H9 (cell line): ENCODE data around the gene TBCC. TPM values are rescaled to one million over a fixed set of nuclear protein-coding genes. Genes with fewer than 3 reads are reported as not detected.
A peak's percentile ranks its signal among the peaks of the same experiment; 100 is the strongest.

Experiments
- DNase-seq: peaks from one replicate; pipeline ENCODE4 v3.0.0-alpha.2; 2017
- H2AFZ ChIP-seq: one replicate; pipeline ENCODE4 v1.6.1; 2013; ENCODE audit warnings: mild to moderate bottlenecking, low read length, control low read depth, moderate library complexity
- H2AK5ac ChIP-seq: 2 replicates; pipeline ENCODE4 v1.6.1; 2013; ENCODE audit warnings: low read length, control low read depth, mixed read lengths; ENCODE audit not compliant: insufficient read length
- H2BK120ac ChIP-seq: one replicate; pipeline ENCODE4 v1.6.1; 2013; ENCODE audit warnings: low read depth, mild to moderate bottlenecking, low read length, control low read depth, inconsistent platforms; ENCODE audit not compliant: poor library complexity, severe bottlenecking
- H2BK12ac ChIP-seq: 2 replicates; pipeline ENCODE4 v1.6.1; 2013; ENCODE audit warnings: low read length, control low read depth, mixed read lengths, low read depth; ENCODE audit not compliant: insufficient read length
- H2BK15ac ChIP-seq: 2 replicates; pipeline ENCODE4 v1.6.1; 2013; ENCODE audit warnings: low read depth, low read length, control low read depth
- H2BK20ac ChIP-seq: one replicate; pipeline ENCODE4 v1.6.1; 2013; ENCODE audit warnings: low read depth, mild to moderate bottlenecking, low read length, control low read depth, inconsistent platforms; ENCODE audit not compliant: poor library complexity, severe bottlenecking
- H2BK5ac ChIP-seq: 2 replicates; pipeline ENCODE4 v1.6.1; 2013; ENCODE audit warnings: low read length, control low read depth, mixed read lengths; ENCODE audit not compliant: insufficient read length
- H3K14ac ChIP-seq: 2 replicates; pipeline ENCODE4 v1.6.1; 2013; ENCODE audit warnings: low read length, control low read depth; ENCODE audit not compliant: insufficient read depth
- H3K18ac ChIP-seq: 2 replicates; pipeline ENCODE4 v1.6.1; 2013; ENCODE audit warnings: low read depth, mild to moderate bottlenecking, mixed read lengths, low read length, control low read depth; ENCODE audit not compliant: insufficient read length
- H3K23ac ChIP-seq: 2 replicates; pipeline ENCODE4 v1.6.1; 2013; ENCODE audit warnings: low read length, control low read depth, mixed read lengths, low read depth; ENCODE audit not compliant: insufficient read length
- H3K23me2 ChIP-seq: 2 replicates; pipeline ENCODE4 v1.6.1; 2013; ENCODE audit warnings: low read depth, mild to moderate bottlenecking, mixed read lengths, low read length, control low read depth; ENCODE audit not compliant: insufficient read length, poor library complexity, severe bottlenecking
- H3K27ac ChIP-seq: 2 replicates; pipeline ENCODE4 v1.5.1; 2013; ENCODE audit warnings: low read length, control low read depth, mixed read lengths, low read depth; ENCODE audit not compliant: insufficient read length
- H3K27me3 ChIP-seq: 2 replicates; pipeline ENCODE4 v1.6.1; 2013; ENCODE audit warnings: low read length, control low read depth, inconsistent platforms; ENCODE audit not compliant: insufficient read depth
- H3K4ac ChIP-seq: 2 replicates; pipeline ENCODE4 v1.6.1; 2013; ENCODE audit warnings: low read depth, mild to moderate bottlenecking, control low read depth, inconsistent platforms, low read length, moderate library complexity
- H3K4me1 ChIP-seq: 2 replicates; pipeline ENCODE4 v1.6.1; 2013; ENCODE audit warnings: low read length, control low read depth, inconsistent platforms; ENCODE audit not compliant: insufficient read depth
- H3K4me2 ChIP-seq: 2 replicates; pipeline ENCODE4 v1.6.1; 2013; ENCODE audit warnings: low read length, control low read depth, mixed read lengths; ENCODE audit not compliant: insufficient read length, insufficient read depth
- H3K56ac ChIP-seq: 2 replicates; pipeline ENCODE4 v1.6.1; 2013; ENCODE audit warnings: low read depth, mild to moderate bottlenecking, mixed read lengths, low read length, control low read depth; ENCODE audit not compliant: insufficient read length
- H3K79me1 ChIP-seq: 2 replicates; pipeline ENCODE4 v1.6.1; 2013; ENCODE audit warnings: low read depth, mild to moderate bottlenecking, moderate library complexity, low read length, control low read depth, inconsistent platforms; ENCODE audit not compliant: insufficient read depth, poor library complexity, severe bottlenecking
- H3K79me2 ChIP-seq: 2 replicates; pipeline ENCODE4 v1.6.1; 2013; ENCODE audit warnings: low read length, control low read depth, inconsistent platforms; ENCODE audit not compliant: insufficient read depth
- H3K9ac ChIP-seq: 2 replicates; pipeline ENCODE4 v1.6.1; 2013; ENCODE audit warnings: low read length, control low read depth, mixed read lengths; ENCODE audit not compliant: insufficient read length; ENCODE audit errors: extremely low read depth
- H3K9me3 ChIP-seq: one replicate; pipeline ENCODE4 v1.6.1; 2013; ENCODE audit warnings: low read depth, low read length, inconsistent platforms; ENCODE audit not compliant: control insufficient read depth
- H3T11ph ChIP-seq: one replicate; pipeline ENCODE4 v1.6.1; 2013; ENCODE audit warnings: mild to moderate bottlenecking, low read length, control low read depth, inconsistent platforms
- H4K20me1 ChIP-seq: one replicate; pipeline ENCODE4 v1.6.1; 2013; ENCODE audit not compliant: control insufficient read depth, insufficient read length, insufficient read depth
- H4K5ac ChIP-seq: 2 replicates; pipeline ENCODE4 v1.6.1; 2013; ENCODE audit warnings: low read depth, mild to moderate bottlenecking, mixed read lengths, low read length, control low read depth; ENCODE audit not compliant: insufficient read length
- H4K8ac ChIP-seq: replicated peaks from 2 replicates; pipeline ENCODE4 v1.6.1; 2013; ENCODE audit warnings: low read length, control low read depth, mixed read lengths, low read depth; ENCODE audit not compliant: insufficient read length
- H4K91ac ChIP-seq: 2 replicates; pipeline ENCODE4 v1.6.1; 2013; ENCODE audit warnings: low read depth, mild to moderate bottlenecking, moderate library complexity, mixed read lengths, low read length, control low read depth; ENCODE audit not compliant: insufficient read length
- H3K27ac Mint-ChIP-seq, 3 experiments: 2 replicates in 2 of 3; 3 replicates in 1 of 3; pipeline ENCODE4 v1.8.0; 2020 to 2021; ENCODE audit warnings: mixed read lengths in 3 of 3, mild to moderate bottlenecking in 1 of 3, moderate library complexity in 1 of 3
- H3K27me3 Mint-ChIP-seq: 2 replicates; pipeline ENCODE4 v1.8.0; 2021; ENCODE audit warnings: low read depth, mild to moderate bottlenecking, moderate library complexity, mixed read lengths
- H3K36me3 Mint-ChIP-seq, 3 experiments: 2 replicates in 2 of 3; 3 replicates in 1 of 3; pipeline ENCODE4 v1.8.0; 2020 to 2021; ENCODE audit warnings: low read depth in 3 of 3, mixed read lengths in 3 of 3; ENCODE audit not compliant: insufficient read depth in 1 of 3
- H3K4me1 Mint-ChIP-seq, 2 experiments: 2 replicates each; pipeline ENCODE4 v1.8.0; 2020; ENCODE audit warnings: mixed read lengths in 2 of 2
- H3K4me3 Mint-ChIP-seq, 2 experiments: 2 replicates in 1 of 2; 3 replicates in 1 of 2; pipeline ENCODE4 v1.8.0; 2020 to 2021; ENCODE audit warnings: mild to moderate bottlenecking in 2 of 2, mixed read lengths in 2 of 2, moderate library complexity in 1 of 2
- H3K9me3 Mint-ChIP-seq, 2 experiments: 2 replicates in 1 of 2; 3 replicates in 1 of 2; pipeline ENCODE4 v1.8.0; 2020; ENCODE audit warnings: mild to moderate bottlenecking in 2 of 2, mixed read lengths in 2 of 2, moderate library complexity in 1 of 2
- CTCF ChIP-seq: fragments of 200-600 bp; sonication (generic); conservative IDR thresholded peaks from 3 replicates; pipeline ENCODE4 v1.8.0; 2021; ENCODE audit warnings: antibody characterized with exemption, mild to moderate bottlenecking
- WGBS: extraction: QIAGEN DNeasy Blood & Tissue Kit; methylation state at CpG from one replicate; pipeline ENCODE4 v1.1.7; 2013; ENCODE audit warnings: missing lambda C conversion rate, low lambda C conversion rate, mixed read lengths; ENCODE audit not compliant: insufficient read length; ENCODE audit errors: extremely low coverage; 5-methylcytosine and 5-hydroxymethylcytosine counted together
- total RNA-seq: library from RNA; stranded (reverse); gene quantifications from 2 replicates; pipeline ENCODE4 v1.2.1, GENCODE V29; 2021

TBCC gene
- total RNA-seq, 1 experiment from 2014 or later = 25.6 TPM

DNA sequence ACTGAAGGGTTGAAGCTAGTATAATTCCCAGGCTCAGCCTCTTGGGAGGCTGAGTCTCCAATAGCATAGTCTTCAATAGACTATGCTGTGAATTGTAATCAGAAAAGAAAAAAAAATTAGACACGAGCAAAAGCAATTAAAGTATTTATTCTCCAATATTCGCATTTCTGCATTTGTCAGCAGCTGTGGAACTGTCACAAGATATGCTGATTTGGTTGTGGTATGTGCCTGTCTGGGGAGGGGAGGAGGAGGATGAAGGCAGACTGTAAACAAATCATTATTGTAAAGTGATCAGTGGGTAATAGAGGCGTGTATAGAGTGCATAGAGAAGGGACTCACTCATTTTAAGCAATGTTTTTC is 25.8 kb upstream of the TBCC start:
- Histone ChIP-seq H3K79me2 (no peaks in the 10 kb centered on the region), H3K14ac (no peak overlapping the region), H3T11ph (no peak overlapping the region), H2BK5ac (no peak overlapping the region), H4K20me1 (no peaks in the 10 kb centered on the region), H2BK20ac (no peak overlapping the region), H2BK12ac (no peak overlapping the region), H3K27me3 (no peaks in the 10 kb centered on the region; the same call in 1 of the 2 replicates), H3K23me2 (peaks cover 4% of the 10 kb centered on the region), H4K5ac (no peak overlapping the region), H2BK120ac (no peak overlapping the region), H2AK5ac (no peak overlapping the region), H3K4me1 (peaks cover 4% of the 10 kb centered on the region; the same call in 1 of the 2 replicates), H3K9ac (no peak overlapping the region), H3K9me3 (no peaks in the 10 kb centered on the region), H4K91ac (no peak overlapping the region), H3K4me2 (peak overlapping the region; percentile 25), H3K79me1 (no peaks in the 10 kb centered on the region), H4K8ac (no peak overlapping the region), H3K23ac (no peak overlapping the region), H2AFZ (no peak overlapping the region), H2BK15ac (no peak overlapping the region), H3K4ac (no peak overlapping the region), H3K18ac (no peak overlapping the region), H3K27ac (no peak overlapping the region), H3K56ac (no peak overlapping the region)
- Mint-ChIP-seq H3K36me3 (no peaks in the 10 kb centered on the region), H3K4me1 (peaks cover 19 to 23% of the 10 kb centered on the region in 2 experiments), H3K27me3 (peaks cover 6% of the 10 kb centered on the region; the same call in 1 of the 2 replicates), H3K4me3 (peak overlapping the region; percentile 28 to 60; a peak in 4 of 5 replicates), H3K9me3 (no peaks in the 10 kb centered on the region), H3K27ac (peak overlapping the region in 2 of 3 experiments; percentile 37 to 86; a peak in 2 of 7 replicates)
- no peak for TF ChIP-seq CTCF
- no peak for DNase-seq
- no CpG with 5 or more reads among the region's 3 CpGs for WGBS
